HG02884 (cell line): ENCODE results near the gene GDF9.

Source experiments
- ATAC-seq: cut with Tn5 transposase; IDR thresholded peaks from one replicate; pipeline ENCODE4 v1.9.1; 2021; ENCODE audit warnings: mild to moderate bottlenecking, moderate library complexity; ENCODE audit not compliant: unreplicated experiment

The GDF9 gene

DNA sequence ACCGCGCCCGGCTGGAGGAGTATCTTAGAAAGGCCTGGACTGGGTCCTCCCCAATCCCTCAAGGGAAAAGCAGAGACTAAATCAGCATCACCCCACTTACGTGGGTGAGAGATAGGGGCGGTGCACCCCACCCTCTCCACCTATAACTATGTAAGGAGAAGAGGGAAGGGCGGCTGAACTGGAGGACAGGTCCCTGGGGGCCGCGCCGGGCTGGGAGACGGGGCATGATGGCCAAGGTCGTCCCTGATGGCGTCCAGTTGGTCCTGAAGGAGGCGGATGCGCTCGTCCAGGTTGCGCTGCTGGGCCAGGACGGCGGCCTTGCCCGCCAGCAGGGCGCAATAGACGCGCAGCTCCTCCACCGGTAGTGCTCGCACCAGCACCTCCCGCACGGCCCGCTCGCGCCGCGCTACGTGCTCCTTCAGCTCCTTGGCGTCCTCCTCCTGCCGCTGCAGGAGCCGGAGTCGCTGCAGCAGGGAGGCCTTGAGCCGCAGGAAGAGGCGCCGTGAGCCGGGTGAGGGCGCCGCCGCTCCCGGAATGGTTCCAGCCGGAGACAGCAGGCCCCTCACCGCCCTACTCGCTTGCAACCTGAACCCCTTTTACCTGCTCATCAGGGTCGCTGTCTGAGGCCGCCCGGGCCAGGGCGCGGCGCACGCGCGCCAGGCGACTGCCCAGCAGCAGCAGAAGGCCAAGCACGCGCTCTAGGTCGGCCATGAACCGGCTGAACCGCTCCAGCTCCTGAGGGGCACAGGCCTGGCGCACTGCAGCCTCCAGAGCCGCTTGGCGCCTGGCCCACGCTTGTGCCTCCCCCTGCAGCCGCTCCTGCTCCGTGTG is 43.4 kb downstream of the GDF9 start:
- ATAC-seq: no peak

DNA sequence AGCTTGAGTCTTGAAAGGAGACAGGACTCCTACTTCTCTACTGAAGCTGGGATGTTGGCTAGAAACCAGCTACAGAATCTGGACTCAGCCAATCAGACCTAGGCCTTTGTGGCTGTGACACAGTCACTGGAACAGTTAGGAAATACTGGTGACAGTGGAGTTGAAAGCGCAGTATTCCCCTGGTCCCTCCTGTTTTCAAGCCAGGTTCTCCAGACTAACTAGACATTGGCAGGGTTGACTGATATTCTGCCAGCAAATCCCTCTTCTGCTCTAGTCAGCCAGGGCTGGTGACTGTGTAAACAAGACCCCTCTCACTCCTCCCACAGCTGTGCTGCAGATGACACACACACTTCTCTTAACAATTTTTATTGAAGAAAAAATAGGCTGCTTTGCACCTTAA is 44.5 kb downstream of the GDF9 start:
- ATAC-seq: no peak

DNA sequence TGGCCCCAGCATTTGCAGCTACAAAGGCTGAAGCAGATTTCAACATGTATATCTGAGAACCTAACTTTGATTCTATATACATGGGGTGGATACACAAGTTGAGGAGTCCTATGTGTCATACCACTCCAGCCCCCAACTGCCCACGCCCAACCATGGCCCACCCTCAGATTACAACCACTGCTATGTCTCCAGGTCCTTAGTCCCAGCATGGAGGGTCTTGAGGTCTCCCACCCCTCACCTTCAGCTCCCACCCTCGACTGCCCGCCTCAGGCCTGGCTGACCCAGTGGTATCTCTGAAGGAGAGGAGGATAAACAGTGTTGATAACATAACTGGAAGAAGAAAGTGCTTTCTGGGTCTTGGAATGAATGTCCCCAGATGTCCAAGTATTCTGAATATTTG is 44.9 kb downstream of the GDF9 start:
- ATAC-seq: no peak

DNA sequence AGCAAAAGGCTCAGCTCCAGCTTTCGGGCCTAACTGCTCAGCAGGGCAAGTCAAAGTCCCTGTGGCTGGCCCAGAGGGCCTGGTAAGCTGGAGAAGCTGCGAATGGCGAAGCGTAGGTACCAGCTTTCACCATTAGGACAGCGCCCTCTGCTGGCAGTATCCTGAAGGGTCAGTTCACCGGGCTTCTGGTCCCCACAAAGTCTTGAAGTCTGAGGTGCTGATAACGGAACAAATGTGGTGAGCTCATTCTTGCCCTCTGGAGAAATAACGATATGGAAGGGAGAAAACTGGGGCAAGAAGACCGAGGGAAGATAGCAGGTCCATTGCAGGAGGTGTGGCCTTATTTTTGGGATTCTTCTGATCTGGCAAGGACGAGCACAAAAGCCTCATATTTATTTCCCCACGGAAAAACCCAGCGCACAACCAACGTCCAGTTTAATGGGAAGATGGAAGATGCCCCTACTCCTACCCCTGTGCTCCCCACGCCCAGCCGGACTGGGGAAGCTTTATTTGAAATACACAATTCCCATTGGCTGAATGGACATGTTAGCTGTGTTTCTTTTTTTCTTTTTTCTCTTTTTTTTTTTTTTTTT is 46.0 kb downstream of the GDF9 start:
- ATAC-seq: peak; percentile 74

DNA sequence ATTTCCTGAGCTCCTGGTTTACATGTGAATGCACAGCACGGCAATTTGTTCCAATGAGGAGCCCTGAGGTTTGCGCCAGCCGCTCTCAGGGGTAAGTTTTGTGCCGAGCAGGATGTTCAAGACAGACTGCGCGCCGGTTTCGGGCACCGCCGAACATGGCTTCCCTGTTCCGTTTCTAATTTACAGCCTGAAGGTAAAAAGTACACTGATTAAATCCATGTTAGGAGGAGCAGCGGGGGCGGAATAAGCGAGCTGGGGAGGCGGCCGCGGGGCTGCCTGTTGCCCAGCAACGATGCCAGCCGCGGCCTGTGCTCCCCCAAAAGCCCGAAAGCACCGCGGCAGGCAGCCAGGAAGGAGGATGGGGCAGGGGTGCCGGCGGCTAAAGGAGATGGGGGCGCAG is 46.8 kb downstream of the GDF9 start:
- ATAC-seq: no peak

DNA sequence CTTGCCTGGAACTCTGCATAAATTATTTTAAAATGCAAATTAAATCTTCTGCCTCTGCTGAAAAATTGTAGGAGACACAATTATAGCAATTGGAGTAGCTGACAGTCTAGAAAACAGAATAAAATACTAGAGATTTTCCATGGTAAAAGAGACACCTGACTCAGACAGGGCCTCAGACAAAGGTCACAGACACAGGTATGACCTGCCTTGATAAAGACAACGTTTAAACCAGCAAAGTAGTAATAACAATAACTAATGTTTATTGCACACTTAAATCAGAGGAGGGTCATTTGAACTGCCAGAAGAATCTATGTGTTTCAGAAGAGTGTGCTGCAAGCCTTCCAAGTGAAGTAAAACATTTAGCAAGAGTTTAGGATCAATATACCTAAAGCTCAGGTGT is 49.3 kb downstream of the GDF9 start:
- no peak for ATAC-seq

DNA sequence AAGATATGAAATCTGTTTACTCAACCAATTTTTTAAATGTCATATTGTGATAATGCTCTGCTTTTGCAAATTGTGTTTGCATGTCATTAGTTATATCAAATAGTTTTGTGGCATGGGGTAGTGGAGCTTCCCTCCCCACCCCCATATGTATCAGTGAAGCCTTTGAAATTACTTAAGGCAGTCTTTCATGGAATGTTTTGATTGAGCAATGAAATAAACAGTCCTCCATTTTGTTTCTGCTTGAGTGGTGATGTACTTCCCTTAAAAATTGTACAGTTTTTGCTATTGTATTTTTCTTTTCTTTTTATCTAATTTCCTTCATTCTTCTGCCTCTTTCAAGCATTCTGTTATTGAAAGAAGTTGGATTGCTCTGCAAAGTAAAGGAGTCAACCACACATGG is 49.7 kb downstream of the GDF9 start:
- ATAC-seq: no peak

DNA sequence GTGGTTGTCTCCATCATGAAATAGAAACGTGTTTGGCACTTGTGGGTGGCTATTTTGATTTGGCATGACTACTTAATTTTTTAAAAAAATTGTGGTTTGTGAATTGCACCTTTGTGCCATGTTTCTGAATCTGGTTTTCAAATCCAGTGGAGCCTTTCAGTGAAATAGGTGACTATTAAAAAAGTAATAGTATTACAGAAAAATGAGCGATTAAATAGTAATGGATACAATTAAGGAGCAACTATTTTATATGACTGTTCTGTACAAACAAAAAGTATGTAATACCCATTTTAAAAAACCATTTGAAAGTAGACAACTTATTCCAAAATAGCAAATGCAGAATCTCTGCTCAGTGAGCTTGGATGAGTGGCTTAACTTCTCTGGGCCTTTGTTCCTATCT is 50.2 kb downstream of the GDF9 start:
- ATAC-seq: no peak

DNA sequence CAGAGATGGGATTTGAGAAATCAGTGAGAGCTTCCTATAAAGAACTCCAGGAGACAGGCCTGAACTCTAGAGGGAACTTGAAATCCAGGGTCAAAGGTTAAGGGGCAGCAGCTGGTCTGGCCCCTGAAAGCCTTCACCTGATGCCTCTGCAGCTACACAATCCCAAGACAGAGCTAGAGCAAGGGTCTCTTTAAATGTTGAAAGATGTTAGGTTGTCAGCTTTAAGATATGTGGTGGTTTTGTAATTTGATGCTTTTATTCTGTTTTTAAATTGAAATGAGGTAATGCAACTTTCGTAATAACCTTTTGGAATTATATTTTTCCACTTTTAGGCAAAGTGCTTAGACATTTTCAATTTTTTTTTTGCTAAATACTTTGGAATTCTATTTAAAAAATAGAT is 50.8 kb downstream of the GDF9 start:
- ATAC-seq: no peak

DNA sequence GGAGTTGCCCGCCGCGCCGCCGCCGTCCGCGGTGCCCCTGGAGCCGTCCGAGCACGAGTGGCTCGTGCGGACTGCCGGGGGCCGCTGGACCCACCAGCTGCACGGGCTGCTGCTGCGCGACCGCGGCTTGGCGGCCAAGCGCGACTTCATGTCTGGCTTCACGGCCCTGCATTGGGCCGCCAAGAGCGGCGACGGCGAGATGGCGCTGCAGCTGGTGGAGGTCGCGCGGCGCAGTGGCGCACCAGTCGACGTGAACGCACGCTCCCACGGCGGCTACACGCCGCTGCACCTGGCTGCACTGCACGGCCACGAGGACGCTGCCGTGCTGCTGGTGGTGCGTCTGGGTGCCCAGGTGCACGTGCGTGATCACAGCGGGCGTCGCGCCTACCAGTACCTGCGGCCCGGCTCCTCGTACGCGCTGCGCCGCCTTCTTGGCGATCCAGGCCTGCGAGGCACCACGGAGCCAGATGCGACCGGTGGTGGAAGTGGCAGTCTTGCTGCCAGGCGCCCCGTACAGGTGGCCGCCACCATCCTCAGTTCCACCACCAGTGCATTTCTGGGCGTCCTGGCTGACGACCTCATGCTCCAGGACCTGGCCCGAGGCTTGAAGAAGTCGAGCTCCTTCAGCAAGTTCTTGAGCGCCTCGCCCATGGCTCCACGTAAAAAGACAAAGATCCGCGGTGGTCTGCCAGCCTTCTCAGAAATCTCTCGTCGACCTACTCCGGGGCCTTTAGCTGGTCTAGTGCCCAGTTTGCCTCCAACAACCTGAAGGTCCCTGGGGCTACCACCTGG is 51.6 kb downstream of the GDF9 start:
- ATAC-seq: no peak

DNA sequence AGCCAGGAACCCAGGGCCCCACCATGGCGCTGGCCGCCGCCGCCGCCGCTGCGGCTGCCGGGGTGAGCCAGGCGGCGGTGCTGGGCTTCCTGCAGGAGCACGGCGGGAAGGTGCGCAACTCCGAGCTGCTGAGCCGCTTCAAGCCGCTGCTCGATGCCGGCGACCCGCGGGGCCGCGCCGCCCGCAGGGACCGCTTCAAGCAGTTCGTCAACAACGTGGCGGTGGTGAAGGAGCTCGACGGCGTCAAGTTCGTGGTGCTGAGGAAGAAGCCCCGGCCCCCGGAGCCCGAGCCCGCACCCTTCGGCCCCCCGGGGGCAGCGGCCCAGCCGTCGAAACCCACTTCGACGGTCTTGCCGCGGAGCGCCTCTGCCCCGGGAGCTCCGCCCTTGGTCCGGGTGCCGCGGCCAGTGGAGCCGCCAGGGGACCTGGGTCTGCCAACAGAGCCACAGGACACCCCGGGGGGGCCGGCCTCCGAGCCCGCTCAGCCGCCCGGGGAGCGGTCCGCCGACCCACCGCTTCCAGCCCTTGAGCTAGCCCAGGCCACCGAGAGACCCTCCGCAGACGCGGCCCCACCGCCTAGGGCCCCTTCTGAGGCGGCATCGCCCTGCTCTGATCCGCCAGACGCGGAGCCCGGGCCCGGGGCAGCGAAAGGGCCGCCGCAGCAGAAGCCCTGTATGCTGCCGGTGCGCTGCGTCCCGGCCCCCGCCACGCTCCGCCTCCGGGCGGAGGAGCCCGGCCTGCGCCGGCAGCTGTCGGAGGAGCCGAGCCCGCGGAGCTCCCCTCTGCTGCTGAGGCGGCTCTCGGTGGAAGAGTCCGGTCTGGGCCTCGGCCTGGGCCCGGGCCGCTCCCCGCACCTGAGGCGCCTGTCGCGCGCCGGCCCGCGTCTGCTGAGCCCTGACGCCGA is 52.4 kb downstream of the GDF9 start:
- no peak for ATAC-seq

DNA sequence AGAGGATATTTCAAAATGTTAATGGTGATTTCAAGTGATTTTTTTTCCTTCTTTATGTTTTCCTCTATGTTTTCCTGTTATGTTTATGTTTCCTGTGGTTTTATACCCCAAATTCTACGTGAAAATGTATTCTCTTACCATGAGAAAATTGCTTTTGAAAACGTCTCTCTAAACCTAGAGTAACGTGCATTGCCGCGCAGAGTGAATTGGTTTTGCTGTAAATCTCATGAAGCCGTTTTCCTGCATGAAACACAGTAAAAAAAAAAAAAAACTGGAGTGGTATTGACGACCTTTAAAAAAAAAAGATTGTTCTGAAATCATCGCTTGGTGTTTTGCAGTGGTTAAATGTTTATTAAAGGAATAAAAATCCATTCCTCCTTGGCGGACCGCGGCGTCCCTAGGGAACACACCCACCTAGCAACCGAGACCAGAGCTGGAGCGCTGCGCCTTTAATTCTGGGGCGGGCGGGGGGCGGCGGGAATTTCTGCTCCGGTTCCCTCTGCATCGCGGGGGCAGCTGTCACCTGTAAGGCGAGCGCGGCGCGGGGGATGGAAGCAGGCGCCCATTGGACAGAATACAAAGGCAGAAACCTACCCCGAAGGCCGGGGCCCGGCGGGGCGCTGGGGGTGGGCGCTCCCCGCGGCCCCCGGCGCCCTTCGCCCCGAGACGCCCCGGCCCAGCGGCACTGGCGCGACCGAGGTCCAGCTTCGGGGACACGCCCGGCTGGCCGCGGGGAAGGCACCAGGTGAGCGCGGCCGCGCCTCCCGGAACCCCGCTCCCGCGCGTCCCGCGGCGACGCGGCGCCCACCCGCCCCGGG is 53.3 kb downstream of the GDF9 start, which contains the start of gene SOWAHA:
Gene SOWAHA (plus strand): TSS at position 522 of the 818 bp plus-strand sequence. CDS start 320 bp downstream, outside the sequence.
- ATAC-seq: no peak

DNA sequence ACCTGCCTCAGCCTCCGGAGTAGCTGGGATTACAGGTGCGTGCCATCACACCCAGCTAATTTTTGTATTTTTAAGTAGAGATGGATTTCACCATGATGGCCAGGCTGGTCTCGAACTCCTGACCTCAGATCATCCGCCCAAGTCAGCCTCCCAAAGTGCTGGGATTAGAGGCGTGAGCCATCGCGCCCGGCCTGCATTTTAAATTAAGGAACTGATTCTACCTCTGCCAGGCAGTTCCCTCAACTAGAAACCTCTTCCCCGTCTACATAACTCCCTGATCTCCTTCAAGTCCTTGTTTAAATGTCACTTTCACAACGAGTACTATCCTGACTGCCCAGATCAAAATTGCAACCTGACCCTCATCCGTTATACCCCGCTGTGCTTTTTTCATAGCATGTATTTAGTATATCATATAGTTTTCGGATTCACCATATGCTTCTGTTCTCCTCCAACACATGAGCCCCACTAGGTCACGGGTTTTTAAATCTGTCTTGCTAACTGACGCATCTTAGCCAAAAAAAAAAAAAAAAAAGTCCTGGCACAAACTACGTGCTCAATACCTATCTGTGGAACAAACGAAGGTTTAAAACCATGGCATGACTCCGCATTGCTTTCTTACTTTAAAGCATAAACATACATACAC is 54.0 kb downstream of the GDF9 start:
- ATAC-seq: no peak
